CD14-positive monocyte (primary cell): ENCODE measurements around the gene TMTC1. TPM values are rescaled to one million over a fixed set of nuclear protein-coding genes. Genes with fewer than 3 reads are reported as not detected.

ENCODE experiments used
- DNase-seq, 3 donors: peaks; one replicate each; pipeline ENCODE4 v3.0.0-alpha.2; 2011 to 2022
- H2AFZ ChIP-seq: 2 replicates; pipeline ENCODE4 v1.6.0; 2012; ENCODE audit warnings: mild to moderate bottlenecking, low read depth, low read length, inconsistent platforms; ENCODE audit not compliant: insufficient read depth, poor library complexity, severe bottlenecking
- H3K27ac ChIP-seq, 2 donors: 1 replicate in 1 of 2; 2 replicates in 1 of 2; pipeline ENCODE4 v1.5.1; 2012 to 2013; ENCODE audit warnings: low read length in 2 of 2, control low read depth in 1 of 2, inconsistent platforms in 1 of 2, low read depth in 1 of 2, mild to moderate bottlenecking in 1 of 2
- H3K27me3 ChIP-seq, 2 donors: one replicate each; pipeline versions ENCODE4 v1.6.0 to v1.6.1; 2011 to 2013; ENCODE audit warnings: low read length in 2 of 2; ENCODE audit not compliant: control insufficient read depth in 2 of 2, insufficient read depth in 2 of 2
- H3K36me3 ChIP-seq, 2 donors: replicated peaks in 1 of 2; 1 replicate in 1 of 2; 2 replicates in 1 of 2; pipeline versions ENCODE4 v1.5.1 to v1.6.1; 2012 to 2013; ENCODE audit warnings: low read length in 2 of 2, control low read depth in 1 of 2, inconsistent platforms in 1 of 2, mild to moderate bottlenecking in 1 of 2; ENCODE audit not compliant: insufficient read depth in 2 of 2, control insufficient read depth in 1 of 2
- H3K4me1 ChIP-seq, 2 donors: 1 replicate in 1 of 2; 2 replicates in 1 of 2; pipeline versions ENCODE4 v1.5.1 to v1.6.1; 2012 to 2013; ENCODE audit warnings: low read length in 2 of 2, control low read depth in 1 of 2, inconsistent platforms in 1 of 2, mild to moderate bottlenecking in 1 of 2, moderate library complexity in 1 of 2; ENCODE audit not compliant: insufficient read depth in 2 of 2, control insufficient read depth in 1 of 2
- H3K4me2 ChIP-seq: replicated peaks from 2 replicates; pipeline ENCODE3; 2012; ENCODE audit warnings: low read length, moderate library complexity, mild to moderate bottlenecking; ENCODE audit not compliant: poor library complexity, severe bottlenecking; ENCODE audit errors: extremely low read depth
- H3K4me3 ChIP-seq, 3 experiments: fragments of 200-600 bp in 1 of 3; sonication (generic) in 1 of 3; replicated peaks in 1 of 3; 1 replicate in 2 of 3; 2 replicates in 1 of 3; pipeline ENCODE4 v1.5.1; 2011 to 2013; ENCODE audit warnings: low read length in 3 of 3, mild to moderate bottlenecking in 3 of 3, control low read depth in 2 of 3, low read depth in 2 of 3, inconsistent platforms in 1 of 3, moderate library complexity in 1 of 3
- H3K79me2 ChIP-seq: 2 replicates; pipeline ENCODE4 v1.6.0; 2012; ENCODE audit warnings: mild to moderate bottlenecking, control low read depth, inconsistent platforms, low read length, moderate library complexity; ENCODE audit not compliant: insufficient read depth
- H3K9ac ChIP-seq: 2 replicates; pipeline ENCODE4 v1.6.0; 2017; ENCODE audit warnings: low read length, mild to moderate bottlenecking; ENCODE audit not compliant: insufficient read depth, poor library complexity, severe bottlenecking
- H3K9me3 ChIP-seq, 2 donors: replicated peaks in 1 of 2; 1 replicate in 1 of 2; 2 replicates in 1 of 2; pipeline versions ENCODE4 v1.5.1 to v1.6.1; 2012 to 2013; ENCODE audit warnings: low read length in 2 of 2, control low read depth in 1 of 2; ENCODE audit not compliant: control insufficient read depth in 1 of 2, insufficient read depth in 1 of 2
- H4K20me1 ChIP-seq: 2 replicates; pipeline ENCODE4 v1.6.0; 2012; ENCODE audit warnings: mild to moderate bottlenecking, low read length, control low read depth, moderate library complexity; ENCODE audit not compliant: insufficient read depth
- H3K27ac Mint-ChIP-seq, 7 donors: one replicate each; pipeline ENCODE4 v1.8.0; 2020; ENCODE audit warnings: mild to moderate bottlenecking in 7 of 7, mixed read lengths in 7 of 7, moderate library complexity in 6 of 7, inconsistent platforms in 2 of 7
- H3K27me3 Mint-ChIP-seq, 3 donors: one replicate each; pipeline ENCODE4 v1.8.0; 2021 to 2022; ENCODE audit warnings: low read depth in 3 of 3, mild to moderate bottlenecking in 3 of 3, mixed read lengths in 3 of 3, moderate library complexity in 3 of 3, inconsistent platforms in 1 of 3
- H3K36me3 Mint-ChIP-seq, 2 donors: one replicate each; pipeline ENCODE4 v1.8.0; 2020; ENCODE audit warnings: mixed read lengths in 2 of 2, inconsistent platforms in 1 of 2, mild to moderate bottlenecking in 1 of 2
- H3K4me1 Mint-ChIP-seq: one replicate; pipeline ENCODE4 v1.8.0; 2020; ENCODE audit warnings: mild to moderate bottlenecking, mixed read lengths
- H3K4me3 Mint-ChIP-seq, 2 donors: one replicate each; pipeline ENCODE4 v1.8.0; 2020; ENCODE audit warnings: mild to moderate bottlenecking in 2 of 2, mixed read lengths in 2 of 2, moderate library complexity in 1 of 2
- H3K9me3 Mint-ChIP-seq, 7 donors: one replicate each; pipeline ENCODE4 v1.8.0; 2020 to 2022; ENCODE audit warnings: mixed read lengths in 7 of 7, mild to moderate bottlenecking in 6 of 7, moderate library complexity in 6 of 7, inconsistent platforms in 2 of 7
- CTCF ChIP-seq: fragments of 200-600 bp; IDR thresholded peaks from one replicate; pipeline ENCODE4 v1.8.0; 2022; ENCODE audit warnings: antibody characterized with exemption, mild to moderate bottlenecking
- WGBS: methylation state at CpG from one replicate; pipeline ENCODE4 v1.1.5; 2013; ENCODE audit warnings: missing lambda C conversion rate; ENCODE audit not compliant: insufficient coverage; 5-methylcytosine and 5-hydroxymethylcytosine counted together
- intact Hi-C, 2 donors: fragments of 100-400 bp; cut with micrococcal nuclease; formaldehyde crosslinking; loops; one replicate each; pipeline versions ENCODE4 v1.15.0 to v1.15.1; 2023
- polyA plus RNA-seq, 3 donors: library from polyadenylated mRNA; depleted of rRNA in 1 of 3; unstranded in 2 of 3; stranded (reverse) in 1 of 3; fragments of 300-500 nt in 2 of 3; fragments of >200 nt in 1 of 3; fragmentation: Illumina TruSeq in 2 of 3; gene quantifications; 1 replicate in 2 of 3; 2 replicates in 1 of 3; pipeline ENCODE4 v1.2.3, GENCODE V29; 2012 to 2021

The TMTC1 gene
- polyA plus RNA-seq, 3 donors: 0.57 to 5.6 (median 2.1) TPM

DNA sequence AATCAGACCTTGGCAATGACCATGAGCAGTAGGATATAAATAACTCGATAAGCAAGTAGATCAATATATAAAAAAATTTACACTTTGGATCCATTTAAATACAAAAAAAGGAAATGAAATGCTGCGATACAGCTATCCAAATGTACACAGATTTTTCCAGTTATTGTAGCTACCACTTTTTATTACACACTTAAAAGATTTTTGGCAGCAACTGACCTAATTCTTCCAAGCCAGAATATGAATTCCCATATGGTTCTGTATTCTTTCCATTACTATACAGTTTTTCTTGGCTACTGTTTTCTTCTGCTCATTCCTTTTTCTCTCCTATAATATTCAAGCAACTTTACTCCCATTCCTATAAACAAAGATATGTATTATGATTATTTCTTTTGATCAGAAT is 52.2 kb downstream of the TMTC1 start:
- no peaks in the 10 kb centered on the region for H3K36me3 ChIP-seq
- H3K27me3 Mint-ChIP-seq: peaks cover 0 to 4% (median 3%) of the 10 kb centered on the region in 3 donors
- peaks cover 5% of the 10 kb centered on the region for H3K4me1 Mint-ChIP-seq
- no peak overlapping the region for H3K4me3 Mint-ChIP-seq
- H3K9ac ChIP-seq: no peak overlapping the region
- no peaks in the 10 kb centered on the region for H3K9me3 ChIP-seq
- no CpG with 5 or more reads among the region's 2 CpGs for WGBS
- H3K27me3 ChIP-seq: no peaks in the 10 kb centered on the region
- H3K36me3 Mint-ChIP-seq: peaks cover 0 to 29% of the 10 kb centered on the region in 2 donors
- no peak overlapping the region for H3K4me3 ChIP-seq
- peaks cover 0 to 5% of the 10 kb centered on the region in 2 donors for H3K4me1 ChIP-seq
- no peak for DNase-seq
- no peak overlapping the region for H3K4me2 ChIP-seq
- no peaks in the 10 kb centered on the region for H3K79me2 ChIP-seq
- no peak for TF ChIP-seq CTCF
- H2AFZ ChIP-seq: no peak overlapping the region
- intact Hi-C loops: no loop called here
- peaks cover 0 to 4% (median 0%) of the 10 kb centered on the region in 7 donors for H3K9me3 Mint-ChIP-seq
- H3K27ac Mint-ChIP-seq: no peak overlapping the region
- H3K27ac ChIP-seq: no peak overlapping the region
- no peaks in the 10 kb centered on the region for H4K20me1 ChIP-seq

DNA sequence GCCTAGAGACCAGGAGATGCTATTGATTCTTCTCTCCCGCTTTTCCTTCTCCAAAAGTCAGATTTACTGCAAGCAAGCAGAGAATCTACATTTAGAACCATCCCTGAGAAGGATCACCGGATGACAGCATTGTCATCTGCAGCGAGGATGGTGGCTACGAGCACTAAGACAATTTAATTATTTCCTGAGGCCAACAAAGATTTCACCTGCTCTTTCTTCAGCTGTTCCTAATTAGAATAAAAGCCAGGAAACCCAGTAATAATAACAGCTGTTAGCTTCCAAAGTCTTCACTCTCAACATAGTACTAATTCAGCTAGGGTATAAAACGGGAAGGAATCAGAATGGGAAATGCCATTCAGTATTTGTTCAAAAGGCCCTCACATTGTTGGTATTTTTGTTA is 53.3 kb downstream of the TMTC1 start:
- H3K4me1 Mint-ChIP-seq: peaks cover 5% of the 10 kb centered on the region

More for the DNA sequence above, 53.3 kb downstream of the TMTC1 start:
- Histone ChIP-seq H3K9me3 (no peaks in the 10 kb centered on the region), H3K27me3 (no peaks in the 10 kb centered on the region), H3K4me2 (no peak overlapping the region), H3K79me2 (no peaks in the 10 kb centered on the region), H2AFZ (no peak overlapping the region), H3K27ac (no peak overlapping the region), H3K36me3 (no peaks in the 10 kb centered on the region), H3K4me3 (no peak overlapping the region), H4K20me1 (no peaks in the 10 kb centered on the region), H3K4me1 (peaks cover 0 to 5% of the 10 kb centered on the region in 2 donors), H3K9ac (no peak overlapping the region)
- intact Hi-C loops: no loop called here
- no peak for TF ChIP-seq CTCF
- peaks cover 0 to 3% (median 0%) of the 10 kb centered on the region in 7 donors for H3K9me3 Mint-ChIP-seq
- H3K27me3 Mint-ChIP-seq: peaks cover 0 to 3% (median 3%) of the 10 kb centered on the region in 3 donors
- H3K4me3 Mint-ChIP-seq: no peak overlapping the region
- no peak overlapping the region for H3K27ac Mint-ChIP-seq
- DNase-seq: no peak
- 100% methylated on average over 4 of the region's 5 CpGs for WGBS
- peaks cover 0 to 22% of the 10 kb centered on the region in 2 donors for H3K36me3 Mint-ChIP-seq
